HepG2 (cell line): Measurements from ENCODE around the gene METRNL. TPM values are rescaled to one million over a fixed set of nuclear protein-coding genes. Genes with fewer than 3 reads are reported as not detected.

ENCODE experiments used
- ARNT ChIP-seq: fragments of 450-650 bp; IDR thresholded peaks from 2 replicates; pipeline ENCODE4 v1.6.1; 2017
- CCDC6 ChIP-seq: sonication (generic); formaldehyde crosslinking; IDR thresholded peaks from 2 replicates; pipeline ENCODE4 v1.8.1; 2022; ENCODE audit warnings: mild to moderate bottlenecking, missing genetic modification reagents, moderate library complexity
- DMTF1 ChIP-seq: sonication (generic); formaldehyde crosslinking; IDR thresholded peaks from 2 replicates; pipeline ENCODE4 v1.4.0; 2020; ENCODE audit warnings: mild to moderate bottlenecking, missing genetic modification reagents
- DR1 ChIP-seq: sonication (generic); formaldehyde crosslinking; IDR thresholded peaks from 2 replicates; pipeline ENCODE4 v1.8.0; 2021; ENCODE audit warnings: mild to moderate bottlenecking, missing genetic modification reagents, inconsistent platforms
- ELF3 ChIP-seq: IDR thresholded peaks from 2 replicates; pipeline ENCODE4 v1.6.1; 2016; ENCODE audit warnings: missing genetic modification reagents, missing compliant biosample characterization
- FOXJ3 ChIP-seq: sonication (generic); formaldehyde crosslinking; IDR thresholded peaks from 2 replicates; pipeline ENCODE4 v1.4.0; 2020; ENCODE audit warnings: missing genetic modification reagents, mild to moderate bottlenecking, borderline replicate concordance
- HDAC1 ChIP-seq: sonication (generic); formaldehyde crosslinking; IDR thresholded peaks from 2 replicates; pipeline ENCODE4 v1.5.1; 2020; ENCODE audit warnings: mild to moderate bottlenecking, missing genetic modification reagents
- KLF13 ChIP-seq: sonication (generic); formaldehyde crosslinking; IDR thresholded peaks from 2 replicates; pipeline ENCODE4 v1.4.0; 2020; ENCODE audit warnings: mild to moderate bottlenecking, missing genetic modification reagents
- MBD4 ChIP-seq: IDR thresholded peaks from 2 replicates; pipeline ENCODE4 v1.6.1; 2012; ENCODE audit warnings: low read length, inconsistent platforms, borderline replicate concordance
- NFKB2 ChIP-seq: sonication (generic); formaldehyde crosslinking; IDR thresholded peaks from 2 replicates; pipeline ENCODE4 v1.4.0; 2020; ENCODE audit warnings: missing genetic modification reagents, borderline replicate concordance
- PRDM15 ChIP-seq: sonication (generic); formaldehyde crosslinking; IDR thresholded peaks from 2 replicates; pipeline ENCODE4 v1.4.0; 2020; ENCODE audit warnings: missing genetic modification reagents
- PREB ChIP-seq: sonication (generic); formaldehyde crosslinking; IDR thresholded peaks from 2 replicates; pipeline ENCODE4 v1.4.0; 2020; ENCODE audit warnings: missing genetic modification reagents
- RAD21 ChIP-seq: fragments of 450-650 bp; formaldehyde crosslinking; IDR thresholded peaks from 2 replicates; pipeline ENCODE4 v1.5.0; 2020; ENCODE audit warnings: mild to moderate bottlenecking
- RARA ChIP-seq: IDR thresholded peaks from 2 replicates; pipeline ENCODE4 v1.6.1; 2016; ENCODE audit warnings: missing genetic modification reagents, missing compliant biosample characterization
- RXRA ChIP-seq: sonication (generic); formaldehyde crosslinking; IDR thresholded peaks from 2 replicates; pipeline ENCODE4 v1.5.1; 2020; ENCODE audit warnings: missing genetic modification reagents
- ZFP82 ChIP-seq: sonication (generic); formaldehyde crosslinking; IDR thresholded peaks from 2 replicates; pipeline ENCODE4 v1.5.1; 2020; ENCODE audit warnings: mild to moderate bottlenecking, missing genetic modification reagents, borderline replicate concordance
- ZNF382 ChIP-seq: sonication (generic); formaldehyde crosslinking; IDR thresholded peaks from 2 replicates; pipeline ENCODE4 v1.5.0; 2020; ENCODE audit warnings: missing genetic modification reagents, mild to moderate bottlenecking, borderline replicate concordance
- ZNF512B ChIP-seq: sonication (generic); formaldehyde crosslinking; IDR thresholded peaks from 2 replicates; pipeline ENCODE4 v1.5.1; 2020; ENCODE audit warnings: missing genetic modification reagents, mild to moderate bottlenecking, borderline replicate concordance
- polyA plus RNA-seq, 8 experiments: library from polyadenylated mRNA; depleted of rRNA in 3 of 8; stranded (reverse) in 7 of 8; unstranded in 1 of 8; fragments of >200 nt; fragmentation: Illumina TruSeq in 4 of 8; extraction: Trizol in 4 of 8; gene quantifications; 2 replicates each; pipeline versions ENCODE4 v1.2.1 to v1.2.3, GENCODE V29; 2011 to 2016; ENCODE audit warnings: low read depth in 4 of 8, missing spikeins in 1 of 8, mixed read lengths in 1 of 8; ENCODE audit not compliant: insufficient read depth in 1 of 8
- total RNA-seq, 5 experiments: library from RNA; depleted of rRNA; stranded (reverse); fragments of >200 nt; fragmentation: Illumina TruSeq; extraction: Trizol; gene quantifications; 2 replicates each; pipeline ENCODE4 v1.2.3, GENCODE V29; 2016; ENCODE audit warnings: low read depth in 1 of 5
- TF ChIP-seq, protein P1 (sequence below): sonication (generic); formaldehyde crosslinking; IDR thresholded peaks from 2 replicates; pipeline ENCODE4 v1.4.0; 2020; ENCODE audit warnings: missing genetic modification reagents

The METRNL gene
- total and polyA plus RNA-seq, 2 of the 13 experiments (the other 11 are each of a cell fraction or from before 2014, with no cell fraction given): 0.66 to 0.84 TPM

DNA sequence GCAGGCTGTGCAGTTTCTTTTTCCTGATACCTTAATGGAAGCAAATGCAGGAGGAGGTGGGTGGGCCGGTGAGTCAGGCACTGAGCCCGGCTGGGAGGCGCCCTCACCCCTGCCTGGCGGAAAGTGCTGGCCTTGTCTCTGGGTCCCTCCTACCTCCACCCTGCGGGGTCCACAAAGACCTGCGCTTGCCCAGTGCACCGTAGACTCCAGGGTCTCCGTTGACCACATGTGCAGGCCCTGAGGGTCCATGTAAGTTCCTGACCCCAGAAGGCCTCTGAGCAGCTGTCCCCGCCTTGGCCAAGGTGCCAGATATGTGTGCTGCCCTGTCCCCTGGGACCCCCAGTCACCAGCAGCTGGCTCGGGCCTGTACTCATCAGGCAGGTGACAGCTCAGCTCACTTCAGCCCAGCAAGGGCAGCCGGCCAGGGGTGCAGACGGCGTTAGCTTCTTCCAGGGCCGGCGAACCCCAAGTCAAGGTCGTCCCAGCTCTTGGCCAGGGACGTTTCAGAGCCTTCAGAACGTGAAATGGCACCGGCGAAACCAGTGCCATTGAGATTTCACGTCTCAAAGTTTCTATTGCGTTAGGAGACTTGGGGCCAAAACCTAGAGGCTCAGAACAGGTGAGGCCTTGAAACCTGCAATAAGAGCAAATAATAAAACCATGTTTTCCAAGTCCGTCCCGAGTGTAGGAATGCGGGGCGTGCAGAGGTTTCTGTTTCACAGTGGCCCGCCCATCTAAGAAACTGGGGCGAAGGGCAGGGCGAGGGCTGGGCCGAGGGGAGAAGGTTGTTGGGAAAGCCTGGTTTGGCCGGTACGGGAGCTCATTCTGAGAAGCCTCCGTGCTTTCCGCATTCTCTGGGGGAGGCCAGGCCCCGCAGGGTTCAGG is 12.1 kb downstream of the METRNL start (continued):
- TF ChIP-seq HDAC1 (CRISPR knock-in tag): no peak
- TF ChIP-seq, protein P1, sequence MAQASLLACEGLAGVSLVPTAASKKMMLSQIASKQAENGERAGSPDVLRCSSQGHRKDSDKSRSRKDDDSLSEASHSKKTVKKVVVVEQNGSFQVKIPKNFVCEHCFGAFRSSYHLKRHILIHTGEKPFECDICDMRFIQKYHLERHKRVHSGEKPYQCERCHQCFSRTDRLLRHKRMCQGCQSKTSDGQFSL (CRISPR knock-in tag): no peak
- no peak for TF ChIP-seq ZNF382 (CRISPR knock-in tag)
- TF ChIP-seq ZFP82: no peak
- TF ChIP-seq RARA (CRISPR knock-in tag): no peak
- 0 out of 2 replicates have a peak, but pooled peaks have one; percentile 36 for TF ChIP-seq KLF13 (CRISPR knock-in tag)
- no peak for TF ChIP-seq ELF3
- no peak for TF ChIP-seq FOXJ3 (CRISPR knock-in tag)
- peak; percentile 32; the same call in 1 of the 2 replicates for TF ChIP-seq NFKB2 (CRISPR knock-in tag)
- TF ChIP-seq RAD21 (CRISPR knock-in tag): no peak
- no peak for TF ChIP-seq DMTF1 (CRISPR knock-in tag)
- peak; percentile 83 for TF ChIP-seq PRDM15 (CRISPR knock-in tag)
- TF ChIP-seq DR1 (CRISPR knock-in tag): no peak
- no peak for TF ChIP-seq ARNT
- TF ChIP-seq CCDC6: no peak
- peak; percentile 51; the same call in 1 of the 2 replicates for TF ChIP-seq RXRA (CRISPR knock-in tag)
- TF ChIP-seq MBD4: no peak
- TF ChIP-seq PREB (CRISPR knock-in tag): no peak
- no peak for TF ChIP-seq ZNF512B (CRISPR knock-in tag)
